HG03095 (cell line): Measurements from ENCODE around the gene TCF23.
"Not testable (repeated sequence)": the region's sequence is repeated elsewhere in the genome, so short reads cannot be mapped to it uniquely, and the experiment has no call there.

Experiments used
- ATAC-seq: cut with Tn5 transposase; IDR thresholded peaks from one replicate; pipeline ENCODE4 v1.9.1; 2021; ENCODE audit warnings: moderate library complexity; ENCODE audit not compliant: unreplicated experiment

TCF23 gene

GRCh38 chr2:27148801-27149439, at the start of gene TCF23:
Gene TCF23 (plus strand): TSS chr2:27149004. CDS start chr2:27149134, 130 bp downstream.
- ATAC-seq = no peak

GRCh38 chr2:27099334-27099955, 49.4 kb upstream of the TCF23 start:
- ATAC-seq = no peak

- no peak for ATAC-seq
Observed at GRCh38 chr2:27100036-27100435, 48.8 kb upstream of the TCF23 start.

- ATAC-seq = no peak
Observed at GRCh38 chr2:27102329-27102728, 46.5 kb upstream of the TCF23 start.

GRCh38 chr2:27105981-27106380, 42.8 kb upstream of the TCF23 start:
- ATAC-seq = no peak

GRCh38 chr2:27108221-27108620, 40.6 kb upstream of the TCF23 start:
- ATAC-seq = no peak

- no peak for ATAC-seq
Observed at GRCh38 chr2:27109083-27109482, 39.7 kb upstream of the TCF23 start.

GRCh38 chr2:27110603-27111352, 38.0 kb upstream of the TCF23 start:
- ATAC-seq = not testable (repeated sequence)

GRCh38 chr2:27111392-27112078, 37.3 kb upstream of the TCF23 start:
- not testable (repeated sequence) for ATAC-seq

GRCh38 chr2:27115519-27115918, 33.3 kb upstream of the TCF23 start:
- no peak for ATAC-seq

GRCh38 chr2:27117995-27118524, 30.7 kb upstream of the TCF23 start:
- ATAC-seq = no peak

GRCh38 chr2:27118525-27119329, 30.1 kb upstream of the TCF23 start, which contains the start of gene CGREF1:
Gene CGREF1 (minus strand): TSS chr2:27119128. CDS start chr2:27104366, 14,762 bp downstream.
- ATAC-seq = no peak

GRCh38 chr2:27119330-27119670, 29.5 kb upstream of the TCF23 start:
- ATAC-seq = not testable (repeated sequence)

GRCh38 chr2:27121906-27122305, 26.9 kb upstream of the TCF23 start:
- no peak for ATAC-seq

GRCh38 chr2:27122791-27123190, 26.0 kb upstream of the TCF23 start:
- no peak for ATAC-seq

- ATAC-seq = no peak
Observed at GRCh38 chr2:27123302-27124150, 25.3 kb upstream of the TCF23 start, which contains the start of gene ABHD1. Gene ABHD1 (plus strand): TSS chr2:27123815. CDS start chr2:27123949, 134 bp downstream.

GRCh38 chr2:27125104-27125503, 23.7 kb upstream of the TCF23 start:
- no peak for ATAC-seq

- no peak for ATAC-seq
Observed at GRCh38 chr2:27126252-27126710, 22.5 kb upstream of the TCF23 start.
